Measurements from ENCODE around the gene SH3PXD2A. TPM values are rescaled to one million over a fixed set of nuclear protein-coding genes. Genes with fewer than 3 reads are reported as not detected.

Gene SH3PXD2A
- total RNA-seq, 4 donors from 2014 or later, result 6.2 to 16.8 (median 11.4) TPM

GRCh38 chr10:103758294-103758681 is 97.1 kb downstream of the SH3PXD2A start:
- no peaks in the 10 kb centered on the region for H3K27me3 ChIP-seq
- no peaks in the 10 kb centered on the region for H3K9me3 ChIP-seq
- H3K36me3 ChIP-seq, result no peaks in the 10 kb centered on the region
- in situ Hi-C loops (cut with MboI; ENCODE audit: low sequenced_read_pairs in 4 of 4), result no loop called here
- H3K4me1 ChIP-seq, result peaks cover 70 to 76% of the 10 kb centered on the region in 2 donors
- intact Hi-C loops (cut with DNase I; ENCODE audit: low total_unique reads), result loop anchor here (5.0 kb wide), 2 partner anchors 89 to 111 kb away; no protein-coding TSS in a partner anchor
- TF ChIP-seq POLR2A (IDR thresholded peaks at IDR 0.05), result no peak
- no peak for TF ChIP-seq CTCF (IDR thresholded peaks at IDR 0.05 in 4 of 5, conservative IDR thresholded peaks at IDR 0.05 in 1 of 5)
- no peak overlapping the region for H3K4me3 ChIP-seq
- peak overlapping the region; percentile 88 to 98 (median 94) for H3K27ac ChIP-seq
- ATAC-seq (peak; percentile 45 to 61), DNase-seq (peak in 1 of 2 donors; percentile 41)

- peak; percentile 43 to 72 for DNase-seq
- no peaks in the 10 kb centered on the region for H3K27me3 ChIP-seq
- H3K9me3 ChIP-seq, result no peaks in the 10 kb centered on the region
- peaks cover 64 to 70% of the 10 kb centered on the region in 2 donors for H3K4me1 ChIP-seq
- intact Hi-C loops (cut with DNase I; ENCODE audit: low total_unique reads), result loop anchor here (5.0 kb wide), 2 partner anchors 90 to 110 kb away; no protein-coding TSS in a partner anchor
- H3K36me3 ChIP-seq, result no peaks in the 10 kb centered on the region
- peak overlapping the region; percentile 88 to 98 (median 94) for H3K27ac ChIP-seq
- TF ChIP-seq POLR2A (IDR thresholded peaks at IDR 0.05) (no peak), CTCF (IDR thresholded peaks at IDR 0.05 in 4 of 5, conservative IDR thresholded peaks at IDR 0.05 in 1 of 5) (no peak)
- H3K4me3 ChIP-seq, result no peak overlapping the region
- in situ Hi-C loops (cut with MboI; ENCODE audit: low sequenced_read_pairs in 4 of 4), result no loop called here
- ATAC-seq, result peak; percentile 23 to 28
These were observed 97.7 kb downstream of the SH3PXD2A start for GRCh38 chr10:103757531-103758293.

GRCh38 chr10:103756277-103756869 is 99.0 kb downstream of the SH3PXD2A start:
- peak overlapping the region; percentile 88 to 98 (median 94) for H3K27ac ChIP-seq
- intact Hi-C loops (cut with DNase I; ENCODE audit: low total_unique reads) (loop anchor here (5.0 kb wide), 2 partner anchors 91 to 109 kb away; no protein-coding TSS in a partner anchor), in situ Hi-C loops (cut with MboI; ENCODE audit: low sequenced_read_pairs in 4 of 4) (no loop called here)
- H3K36me3 ChIP-seq, result no peaks in the 10 kb centered on the region
- no peak overlapping the region for H3K4me3 ChIP-seq
- no peaks in the 10 kb centered on the region for H3K27me3 ChIP-seq
- TF ChIP-seq POLR2A (IDR thresholded peaks at IDR 0.05) (no peak), CTCF (IDR thresholded peaks at IDR 0.05 in 4 of 5, conservative IDR thresholded peaks at IDR 0.05 in 1 of 5) (no peak)
- H3K9me3 ChIP-seq, result no peaks in the 10 kb centered on the region
- no peak for DNase-seq
- peaks cover 61 to 67% of the 10 kb centered on the region in 2 donors for H3K4me1 ChIP-seq
- no peak for ATAC-seq

GRCh38 chr10:103752680-103753248 is 102.6 kb downstream of the SH3PXD2A start:
- in situ Hi-C loops (cut with MboI; ENCODE audit: low sequenced_read_pairs in 4 of 4) (no loop called here), intact Hi-C loops (cut with DNase I; ENCODE audit: low total_unique reads) (no loop called here)
- Histone ChIP-seq H3K27ac (peak overlapping the region in 2 of 4 donors; percentile 49 to 58), H3K27me3 (no peaks in the 10 kb centered on the region), H3K9me3 (no peaks in the 10 kb centered on the region), H3K4me3 (no peak overlapping the region), H3K36me3 (no peaks in the 10 kb centered on the region), H3K4me1 (peaks cover 34 to 35% of the 10 kb centered on the region in 2 donors)
- ATAC-seq (no peak), DNase-seq (no peak)
- TF ChIP-seq CTCF (IDR thresholded peaks at IDR 0.05 in 4 of 5, conservative IDR thresholded peaks at IDR 0.05 in 1 of 5), result peak; percentile 58 to 82 (median 60)
- no peak for TF ChIP-seq POLR2A (IDR thresholded peaks at IDR 0.05)

All from gastrocnemius medialis (tissue), 4 donors.